Germinal center (tissue), 1 donor: Measurements from ENCODE around the gene UBASH3A.

Source experiments
- DNase-seq: peaks from one replicate; pipeline ENCODE4 v3.0.0; 2012; ENCODE audit warnings: mixed read lengths, low spot score

The UBASH3A gene

GRCh38 chr21:42490720-42491119 is 87.0 kb downstream of the UBASH3A start:
- DNase-seq: no peak

DNA sequence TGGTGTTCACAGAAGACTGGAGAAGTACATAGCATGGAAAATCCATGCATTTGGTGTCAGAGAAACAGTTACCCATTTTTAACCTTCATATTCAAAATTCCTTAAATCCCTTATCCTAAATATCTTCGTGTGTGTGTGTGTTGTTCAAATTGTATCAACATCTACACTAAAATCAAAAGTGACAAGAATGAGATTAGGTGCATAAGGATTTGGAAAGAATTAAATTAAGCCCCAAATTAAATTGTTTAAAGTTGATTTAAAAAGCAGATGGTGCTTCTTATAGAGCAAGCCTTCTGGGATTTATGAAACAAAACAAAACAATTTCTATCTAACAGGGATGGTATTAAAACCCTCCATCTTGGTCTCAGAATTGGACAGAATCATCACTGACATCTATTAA is 87.6 kb downstream of the UBASH3A start:
- no peak for DNase-seq

GRCh38 chr21:42492201-42492600 is 88.5 kb downstream of the UBASH3A start:
- DNase-seq: no peak

DNA sequence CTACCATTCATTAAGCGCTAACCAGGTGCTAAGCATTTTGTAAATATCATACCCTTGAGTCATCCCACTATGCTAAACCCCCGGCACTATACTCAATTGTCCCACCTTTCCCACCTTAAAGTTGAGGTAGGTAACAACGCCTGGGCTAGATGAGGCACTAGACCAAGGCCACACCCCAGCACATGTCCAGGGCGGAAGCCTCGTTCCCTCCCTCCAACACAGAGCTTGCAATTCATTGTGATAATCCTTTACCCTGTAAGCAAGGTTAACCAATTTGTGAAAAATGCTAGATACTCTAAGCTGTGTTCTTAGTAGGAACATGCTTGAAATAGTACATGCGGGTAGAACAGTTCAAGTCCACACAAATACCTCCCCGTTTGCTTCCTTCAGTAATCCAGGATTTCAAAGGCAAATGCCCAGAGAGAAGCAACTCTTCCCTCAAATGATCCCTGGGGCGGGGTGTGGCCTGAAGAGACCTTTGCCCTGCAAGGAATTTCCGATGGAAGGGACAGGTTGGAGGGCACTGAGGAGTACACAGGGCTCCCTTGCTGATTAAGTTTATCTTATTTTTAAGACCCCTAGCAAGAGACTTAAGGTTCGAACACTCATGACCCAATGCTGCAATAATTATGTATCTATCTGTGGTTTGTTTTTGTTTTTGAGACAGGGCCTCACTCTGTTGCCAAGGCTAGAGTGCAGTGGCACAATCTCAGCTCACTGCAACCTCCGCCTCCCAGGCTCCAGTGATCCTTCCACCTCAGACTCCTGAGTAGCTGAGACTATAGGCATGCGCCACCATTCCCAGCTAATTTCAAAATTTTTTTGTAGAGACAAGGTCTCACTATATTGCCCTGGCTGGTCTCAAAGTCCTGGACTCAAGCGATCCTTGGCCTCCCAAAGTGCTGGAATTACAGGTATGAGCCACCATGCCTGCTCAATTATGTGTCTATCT is 89.7 kb downstream of the UBASH3A start:
- DNase-seq: no peak

DNA sequence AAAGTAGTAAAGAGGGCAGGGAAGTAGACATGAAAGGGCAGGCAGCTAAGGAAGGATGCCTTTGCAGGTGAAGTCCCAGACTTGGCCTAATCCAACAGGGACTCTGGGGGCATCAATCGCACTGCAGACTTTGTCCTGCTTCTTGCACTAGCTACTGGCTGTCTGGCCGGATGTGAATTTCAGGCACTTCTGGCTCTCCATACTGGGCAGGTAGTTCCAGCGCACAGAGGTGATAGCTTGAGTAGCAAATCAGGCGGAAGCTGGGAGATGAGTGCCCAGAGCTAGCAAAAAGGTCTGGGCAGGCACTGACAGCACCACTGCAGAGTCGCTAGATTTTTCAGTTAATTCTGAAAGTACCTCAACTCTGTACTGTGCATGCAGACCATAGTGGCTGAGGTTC is 91.3 kb downstream of the UBASH3A start:
- DNase-seq: no peak

GRCh38 chr21:42495765-42496119 is 92.0 kb downstream of the UBASH3A start:
- DNase-seq: peak; percentile 31

GRCh38 chr21:42496120-42496838 is 92.6 kb downstream of the UBASH3A start, which contains the start of gene RSPH1:
Gene RSPH1 (minus strand): TSS chr21:42496224. CDS start chr21:42496186, 38 bp downstream.
- peak; percentile 99 for DNase-seq

GRCh38 chr21:42496839-42497202 is 93.1 kb downstream of the UBASH3A start:
- DNase-seq: no peak
